A549 treated with dexamethasone at 1 μM for 4 hours (cell line): ENCODE data around the gene MEPCE. TPM values are rescaled to one million over a fixed set of nuclear protein-coding genes. Genes with fewer than 3 reads are reported as not detected.

Experiments used
- total RNA-seq: library from RNA; stranded (reverse); fragments of 200-300 nt; extraction: Qiagen RNA extraction; gene quantifications from 5 replicates; pipeline ENCODE4 v1.2.3, GENCODE V29; 2022

MEPCE gene, protein sequence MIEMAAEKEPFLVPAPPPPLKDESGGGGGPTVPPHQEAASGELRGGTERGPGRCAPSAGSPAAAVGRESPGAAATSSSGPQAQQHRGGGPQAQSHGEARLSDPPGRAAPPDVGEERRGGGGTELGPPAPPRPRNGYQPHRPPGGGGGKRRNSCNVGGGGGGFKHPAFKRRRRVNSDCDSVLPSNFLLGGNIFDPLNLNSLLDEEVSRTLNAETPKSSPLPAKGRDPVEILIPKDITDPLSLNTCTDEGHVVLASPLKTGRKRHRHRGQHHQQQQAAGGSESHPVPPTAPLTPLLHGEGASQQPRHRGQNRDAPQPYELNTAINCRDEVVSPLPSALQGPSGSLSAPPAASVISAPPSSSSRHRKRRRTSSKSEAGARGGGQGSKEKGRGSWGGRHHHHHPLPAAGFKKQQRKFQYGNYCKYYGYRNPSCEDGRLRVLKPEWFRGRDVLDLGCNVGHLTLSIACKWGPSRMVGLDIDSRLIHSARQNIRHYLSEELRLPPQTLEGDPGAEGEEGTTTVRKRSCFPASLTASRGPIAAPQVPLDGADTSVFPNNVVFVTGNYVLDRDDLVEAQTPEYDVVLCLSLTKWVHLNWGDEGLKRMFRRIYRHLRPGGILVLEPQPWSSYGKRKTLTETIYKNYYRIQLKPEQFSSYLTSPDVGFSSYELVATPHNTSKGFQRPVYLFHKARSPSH
- total RNA-seq, result 37.5 to 52.8 TPM (median 47.6 TPM) in 5 replicates

DNA sequence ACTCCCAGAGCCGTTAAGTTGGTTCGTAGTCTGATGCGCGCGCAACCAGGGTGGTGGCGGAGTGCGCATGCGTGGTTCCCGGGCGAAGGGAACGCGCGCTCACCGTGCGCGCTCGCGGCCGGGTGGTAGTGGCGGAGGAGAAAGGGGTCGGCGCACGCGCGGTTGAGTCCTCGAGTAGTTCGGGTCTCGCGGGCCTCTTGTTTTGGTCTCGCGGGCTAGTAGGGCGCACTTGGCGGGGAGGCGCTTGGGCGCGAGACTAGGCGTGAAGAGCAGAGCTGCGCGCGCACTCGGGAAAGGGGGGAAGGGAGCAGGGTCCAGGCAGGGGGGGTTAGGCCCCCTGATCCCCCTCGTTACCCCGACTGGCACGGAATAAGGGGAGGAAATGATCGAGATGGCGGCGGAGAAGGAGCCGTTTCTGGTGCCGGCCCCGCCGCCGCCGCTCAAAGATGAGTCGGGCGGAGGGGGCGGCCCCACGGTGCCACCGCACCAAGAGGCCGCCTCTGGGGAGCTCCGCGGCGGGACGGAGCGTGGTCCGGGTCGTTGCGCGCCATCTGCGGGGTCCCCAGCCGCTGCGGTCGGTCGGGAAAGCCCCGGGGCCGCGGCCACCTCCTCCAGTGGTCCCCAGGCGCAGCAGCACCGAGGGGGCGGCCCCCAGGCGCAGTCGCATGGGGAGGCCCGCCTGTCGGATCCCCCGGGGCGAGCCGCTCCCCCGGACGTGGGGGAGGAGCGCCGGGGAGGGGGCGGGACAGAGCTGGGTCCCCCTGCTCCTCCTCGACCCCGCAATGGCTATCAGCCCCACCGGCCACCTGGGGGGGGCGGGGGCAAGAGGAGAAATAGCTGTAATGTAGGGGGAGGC is at the start of gene MEPCE:
Gene MEPCE (plus strand): TSS at position 195 of the 856 bp plus-strand sequence. CDS start 188 bp downstream, at position 383.

DNA sequence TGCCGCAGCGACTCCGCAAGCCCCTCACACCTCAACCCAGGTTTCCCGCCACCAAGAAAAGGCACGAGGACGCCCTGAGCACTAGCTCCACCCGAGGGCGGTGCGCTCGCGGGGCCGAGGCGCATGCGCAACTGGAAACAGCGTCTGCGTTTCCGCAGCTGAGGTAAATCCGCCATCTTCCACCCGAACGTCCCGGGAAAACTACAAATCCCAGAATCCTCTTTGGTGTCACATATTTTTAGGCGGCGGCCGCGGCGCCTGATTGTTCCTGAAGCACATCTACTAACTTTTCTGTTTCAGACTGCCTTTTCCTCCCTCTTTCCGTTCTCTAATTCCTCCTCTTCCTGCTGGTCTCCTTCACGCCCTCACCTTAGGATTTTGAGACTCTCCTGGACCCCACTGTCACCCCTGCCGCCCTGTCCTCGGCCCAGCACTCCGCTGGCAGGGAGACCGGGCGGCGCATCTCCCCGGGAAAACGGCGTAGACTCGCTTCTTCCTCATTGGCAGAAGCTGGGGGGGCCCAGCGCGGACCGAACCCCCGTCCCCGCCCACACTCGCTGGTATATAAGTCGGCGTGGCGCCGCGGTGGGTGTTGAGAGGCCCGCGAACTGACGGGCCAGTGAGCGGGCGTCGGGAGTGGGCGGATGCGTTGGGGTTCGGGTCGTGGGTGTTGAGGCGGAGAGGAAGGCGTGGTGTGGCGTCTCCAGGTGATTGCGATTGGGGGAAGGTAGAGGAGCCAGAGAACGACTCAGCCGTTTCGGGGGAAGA is 1.2 kb upstream of the MEPCE start, which contains the start of gene ZCWPW1:
Gene ZCWPW1 (minus strand): TSS at position 505 of the 768 bp plus-strand sequence. CDS start 8,054 bp downstream, outside the sequence.

DNA sequence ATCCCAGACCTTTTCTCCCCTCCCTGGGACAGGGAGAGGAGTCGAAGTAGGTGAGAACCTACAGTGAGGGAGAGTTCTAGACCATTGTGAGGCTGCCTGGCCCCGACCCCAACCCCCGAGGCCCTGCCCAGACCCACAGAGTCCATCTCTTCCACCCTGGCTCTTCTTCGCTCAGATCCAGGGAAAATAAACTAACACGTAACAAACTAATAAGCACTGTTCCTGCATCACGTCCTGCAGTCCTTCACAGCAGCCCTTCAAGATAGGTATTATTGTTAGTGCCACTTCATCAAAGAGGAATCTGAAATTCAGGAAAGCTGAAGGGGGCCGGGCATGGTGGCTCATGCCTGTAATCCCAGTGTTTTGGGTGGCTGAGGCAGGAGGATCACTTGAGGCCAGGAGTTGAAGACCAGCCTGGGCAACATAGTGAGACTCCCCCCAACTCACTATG is 34.6 kb downstream of the MEPCE start, which contains the start of gene SPACDR:
Gene SPACDR (minus strand): TSS at position 51 of the 451 bp plus-strand sequence. CDS start 235 bp downstream, outside the sequence.

DNA sequence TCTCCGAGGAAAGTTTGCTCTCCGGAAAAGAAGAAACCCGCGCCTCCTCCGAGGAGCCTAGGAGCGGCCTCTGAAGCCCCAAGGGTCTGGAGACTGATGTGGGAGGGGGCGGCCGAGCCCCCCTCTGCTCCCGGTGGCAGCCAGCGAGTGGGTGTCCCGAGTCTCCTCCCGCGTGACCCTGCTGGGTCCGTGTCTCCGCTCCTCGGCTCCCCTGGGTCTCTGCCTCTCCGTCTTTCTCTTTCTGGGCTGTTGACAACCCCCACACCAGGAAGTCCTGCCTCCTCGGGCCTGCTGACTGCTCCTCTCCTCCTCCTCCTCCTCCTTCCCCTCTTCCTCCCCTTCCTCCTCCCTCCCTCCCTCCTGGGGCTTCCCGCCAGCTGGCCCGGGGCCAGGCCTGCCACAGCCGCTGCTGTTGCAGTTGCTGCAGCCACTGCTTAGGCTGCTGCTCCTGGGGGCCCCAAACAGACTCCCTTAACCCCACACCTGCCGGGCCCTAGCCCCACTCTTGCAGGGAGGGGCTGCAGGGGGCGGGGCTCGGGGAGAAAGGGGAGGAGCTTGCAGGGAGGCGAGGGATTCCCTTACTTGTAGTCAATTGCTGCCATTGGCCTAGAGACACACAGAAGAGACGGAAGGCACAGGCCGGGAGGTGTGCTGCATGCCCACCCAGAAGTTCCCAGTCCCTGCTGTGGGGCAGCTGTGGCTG is 49.5 kb downstream of the MEPCE start, which contains the start of gene TSC22D4:
Gene TSC22D4 (minus strand): TSS at position 257 of the 703 bp plus-strand sequence. CDS start 1,176 bp downstream, outside the sequence.

Other genes with a start within 250 kb of the MEPCE start
- gene PVRIG, start 209.9 kb upstream of the MEPCE start, total RNA-seq, result not detected in 5 replicates
- not detected in 5 replicates for gene SPDYE3, start 122.1 kb upstream of the MEPCE start, total RNA-seq
- gene PILRB, start 71.7 kb upstream of the MEPCE start, total RNA-seq, result 12.1 to 32.0 TPM (median 25.1 TPM) in 5 replicates
- 3.0 to 5.8 TPM (median 5.0 TPM) in 5 replicates for gene PILRA, start 56.3 kb upstream of the MEPCE start, total RNA-seq
- 0.86 to 1.7 TPM (median 1.5 TPM) in 5 replicates for gene ZCWPW1, start 1.1 kb upstream of the MEPCE start, total RNA-seq
- gene PPP1R35, start 6.7 kb downstream of the MEPCE start, total RNA-seq, result 32.6 to 42.1 TPM (median 38.3 TPM) in 5 replicates
- 0.47 to 1.1 TPM (median 0.89 TPM) in 5 replicates for gene SPACDR, start 34.4 kb downstream of the MEPCE start, total RNA-seq
- gene TSC22D4, start 49.4 kb downstream of the MEPCE start, total RNA-seq, result 49.8 to 72.0 TPM (median 61.8 TPM) in 5 replicates
- 3.9 to 7.8 TPM (median 6.4 TPM) in 5 replicates for gene NYAP1, start 54.1 kb downstream of the MEPCE start, total RNA-seq
- 29.4 to 57.4 TPM (median 50.2 TPM) in 5 replicates for gene AGFG2, start 109.4 kb downstream of the MEPCE start, total RNA-seq
- 0.32 to 0.66 TPM (median 0.38 TPM) in 4 of 5 replicates, not detected in the other for gene SAP25, start 144.1 kb downstream of the MEPCE start, total RNA-seq
- 10.2 to 19.5 TPM (median 15.7 TPM) in 5 replicates for gene LRCH4, start 156.3 kb downstream of the MEPCE start, total RNA-seq
- gene FBXO24, start 156.5 kb downstream of the MEPCE start, total RNA-seq, result 0.10 to 0.33 TPM (median 0.25 TPM) in 5 replicates
- gene PCOLCE, start 172.5 kb downstream of the MEPCE start, total RNA-seq, result 6.8 to 10.9 TPM (median 8.8 TPM) in 5 replicates
- 15.5 to 21.8 TPM (median 20.2 TPM) in 5 replicates for gene MOSPD3, start 182.7 kb downstream of the MEPCE start, total RNA-seq
- gene TFR2, start 211.7 kb downstream of the MEPCE start, total RNA-seq, result 1.9 to 2.7 TPM (median 2.4 TPM) in 5 replicates
- gene ACTL6B, start 226.6 kb downstream of the MEPCE start, total RNA-seq, result not detected in 5 replicates
- gene GNB2, start 243.9 kb downstream of the MEPCE start, total RNA-seq, result 159 to 275 TPM (median 264 TPM) in 5 replicates